NCI-H2196 treated with DMSO at 0.1 percent for 48 hours (cell line): ENCODE measurements around the gene AURKB.
A peak's percentile ranks its signal among the peaks of the same experiment; 100 is the strongest.
"Not testable (repeated sequence)": the region's sequence is repeated elsewhere in the genome, so short reads cannot be mapped to it uniquely, and the experiment has no call there.

ENCODE experiments used
- DNase-seq: peaks from one replicate; lab custom pipeline; 2025; ENCODE audit not compliant: unreplicated experiment; lab: John Stamatoyannopoulos, UW

The AURKB gene

GRCh38 chr17:8209907-8210760, at the start of gene AURKB:
Gene AURKB, minus strand, starts transcription at chr17:8210575. Its CDS starts 351 bp downstream, at chr17:8210224.
- peak; percentile 72 for DNase-seq

DNA sequence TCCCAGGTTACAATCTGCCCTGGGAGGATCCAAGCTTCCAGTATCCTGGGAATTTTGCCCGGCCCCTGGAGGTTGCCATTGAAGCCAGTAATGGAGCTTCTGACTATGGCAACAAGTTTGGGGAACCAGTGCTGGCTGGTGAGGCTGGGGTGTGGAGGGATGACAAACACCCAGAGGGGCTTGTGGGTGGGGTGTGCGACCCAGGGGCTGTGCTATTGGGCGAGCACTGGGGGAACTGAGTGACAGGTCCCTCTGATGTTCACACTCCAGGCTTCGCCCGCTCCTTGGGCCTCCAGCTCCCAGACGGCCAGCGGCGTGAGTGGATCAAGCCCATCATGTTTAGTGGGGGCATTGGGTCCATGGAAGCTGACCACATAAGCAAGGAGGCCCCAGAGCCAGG, 47.4 kb upstream of the AURKB start:
- no peak for DNase-seq

- DNase-seq = no peak
Observed at GRCh38 chr17:8256691-8257090, 46.3 kb upstream of the AURKB start.

DNA sequence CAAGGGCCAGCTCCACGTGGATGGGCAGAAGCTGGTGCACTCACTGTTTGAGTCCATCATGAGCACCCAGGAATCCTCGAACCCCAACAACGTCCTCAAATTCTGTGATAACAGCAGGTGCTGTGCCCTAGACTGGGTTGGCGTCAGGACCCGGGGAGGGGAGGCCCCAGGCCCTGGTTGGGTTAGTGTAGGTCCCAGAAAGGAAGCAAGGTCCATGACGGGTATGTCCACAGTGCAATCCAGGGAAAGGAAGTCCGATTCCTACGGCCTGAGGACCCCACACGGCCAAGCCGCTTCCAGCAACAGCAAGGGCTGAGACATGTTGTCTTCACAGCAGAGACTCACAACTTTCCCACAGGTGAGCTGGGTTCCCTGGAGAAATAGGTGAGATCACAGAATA, 45.9 kb upstream of the AURKB start:
- DNase-seq = no peak

DNA sequence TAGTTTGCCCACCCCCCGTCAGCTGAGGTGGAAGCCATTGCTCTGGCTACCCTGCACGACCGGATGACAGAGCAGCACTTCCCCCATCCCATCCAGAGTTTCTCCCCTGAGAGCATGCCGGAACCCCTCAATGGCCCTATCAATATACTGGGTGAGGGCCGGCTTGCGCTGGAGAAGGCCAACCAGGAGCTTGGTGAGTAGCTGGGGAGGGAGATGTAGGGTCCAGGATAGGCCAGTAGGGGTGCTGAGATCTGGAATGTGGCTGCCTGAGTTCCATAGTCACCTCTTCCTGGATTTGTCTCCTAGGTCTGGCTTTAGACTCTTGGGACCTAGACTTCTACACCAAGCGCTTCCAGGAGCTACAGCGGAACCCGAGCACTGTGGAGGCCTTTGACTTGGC, 45.1 kb upstream of the AURKB start:
- DNase-seq = no peak

GRCh38 chr17:8254881-8255280, 44.5 kb upstream of the AURKB start:
- DNase-seq = no peak

DNA sequence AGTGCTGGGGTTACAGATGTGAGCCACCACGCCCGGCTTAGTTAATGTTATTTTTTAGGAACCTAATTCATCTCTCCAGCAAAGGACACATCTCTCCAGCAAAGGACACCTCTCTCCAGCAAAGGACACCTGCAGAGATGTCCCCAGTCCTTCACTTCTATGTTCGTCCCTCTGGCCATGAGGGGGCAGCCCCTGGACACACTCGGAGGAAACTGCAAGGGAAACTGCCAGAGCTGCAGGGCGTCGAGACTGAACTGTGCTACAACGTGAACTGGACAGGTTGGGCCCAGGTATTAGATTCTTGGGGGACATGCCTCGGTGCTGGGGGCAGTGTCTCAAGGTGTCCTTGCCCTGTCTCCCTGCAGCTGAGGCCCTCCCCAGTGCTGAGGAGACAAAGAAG, 43.4 kb upstream of the AURKB start:
- DNase-seq = no peak

DNA sequence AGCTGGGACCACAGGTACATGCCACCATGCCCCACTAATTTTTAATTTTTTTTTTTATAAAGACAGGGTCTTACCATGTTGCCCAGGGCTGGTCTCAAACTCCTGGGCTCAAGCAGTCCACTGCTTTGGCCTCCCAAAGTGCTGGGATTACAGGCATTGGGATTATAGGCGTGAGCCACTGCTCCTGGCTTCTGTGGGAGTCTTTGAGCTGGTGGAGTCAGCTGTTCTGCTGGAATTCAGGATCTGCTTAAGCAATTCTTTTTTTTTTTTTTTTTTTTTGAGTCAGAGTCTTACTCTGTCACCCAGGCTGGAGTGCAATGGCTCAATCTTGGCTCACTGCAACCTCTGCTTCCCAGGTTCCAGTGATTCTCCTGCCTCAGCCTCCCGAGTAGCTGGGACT, 41.0 kb upstream of the AURKB start:
- DNase-seq = not testable (repeated sequence)

DNA sequence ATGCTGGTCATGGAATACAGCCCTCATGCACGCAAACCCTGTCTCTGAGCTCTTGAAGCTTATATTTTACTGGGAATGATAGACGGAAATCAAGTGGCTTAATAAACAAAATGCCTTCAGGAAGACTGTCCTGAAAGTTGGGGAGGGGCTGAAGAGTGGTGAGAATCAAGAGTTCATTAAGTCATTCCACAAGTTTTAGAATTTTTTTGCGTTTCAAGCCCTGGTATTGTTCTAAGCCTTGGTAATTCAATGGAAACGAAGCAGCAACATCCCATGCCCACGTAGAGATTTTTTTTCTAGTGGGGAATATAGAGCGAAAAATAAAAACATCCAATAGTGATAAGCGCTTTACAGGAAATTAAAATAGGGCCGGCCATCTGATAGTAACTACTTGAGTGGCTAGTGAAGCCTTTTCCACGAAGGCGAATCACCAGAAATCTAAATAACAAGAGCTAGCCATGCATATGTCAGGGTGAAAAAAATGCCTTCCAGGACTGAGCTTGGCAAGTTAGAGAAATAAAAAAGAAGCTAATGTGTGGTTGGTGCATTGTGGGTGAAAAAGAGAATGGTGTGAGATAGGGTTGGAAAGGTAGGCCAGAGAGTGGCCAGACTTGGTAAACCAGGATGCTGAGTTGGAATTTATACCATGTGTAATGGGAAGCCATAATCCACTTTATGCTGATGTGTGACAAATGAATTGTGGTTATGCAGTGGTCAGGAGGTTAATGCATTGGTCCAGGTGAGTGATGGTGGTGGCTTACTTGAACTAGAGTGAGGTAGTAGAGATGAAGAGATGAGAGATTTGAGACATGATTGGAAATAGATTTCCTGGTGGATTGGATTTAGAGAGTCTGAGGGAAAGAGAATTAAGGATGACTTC, 39.5 kb upstream of the AURKB start:
- no peak for DNase-seq

DNA sequence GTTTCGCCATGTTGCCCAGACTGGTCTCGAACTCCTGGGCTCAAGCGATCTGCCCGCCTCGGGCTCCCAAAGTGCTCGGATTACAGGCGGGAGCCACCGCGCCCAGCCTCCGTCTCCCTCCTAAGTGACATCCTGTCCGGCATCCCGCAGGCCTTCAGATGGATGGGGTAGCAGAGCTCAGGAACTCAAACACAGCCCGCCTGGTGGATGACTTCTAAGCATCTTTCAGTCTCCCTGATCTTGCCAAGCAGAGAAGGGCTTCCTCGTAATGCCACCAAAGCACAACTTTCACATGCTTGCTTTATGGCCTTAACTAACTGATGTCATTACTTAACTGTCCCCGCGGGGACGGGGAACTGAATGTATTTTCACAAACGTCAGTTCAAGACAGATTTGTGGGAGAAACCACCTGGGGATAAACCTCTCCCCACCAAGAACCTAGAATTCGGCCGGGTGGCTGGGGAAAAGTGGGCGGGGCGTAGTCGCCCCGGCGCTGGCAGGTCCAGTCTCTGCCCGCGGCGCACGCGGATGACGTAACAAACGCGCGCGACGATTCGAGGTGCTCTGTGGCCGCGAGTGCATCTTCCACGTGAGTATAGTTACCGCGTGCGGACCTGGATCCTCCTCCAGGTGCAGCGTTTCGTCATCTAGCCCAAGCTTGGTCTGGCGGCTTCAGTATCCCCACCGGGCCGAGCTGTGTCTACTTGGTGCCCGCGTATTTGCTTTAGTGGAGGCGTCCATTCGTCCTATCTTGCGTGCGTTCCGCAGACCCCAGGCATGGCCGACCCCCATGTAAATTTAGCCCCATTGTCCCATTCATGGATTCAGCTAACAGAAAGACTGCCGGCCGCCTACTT, 38.6 kb upstream of the AURKB start, which contains the start of gene PFAS:
PFAS (plus strand) TSS at position 539 of the 857 bp plus-strand sequence. CDS start 4,649 bp downstream, outside the sequence.
- DNase-seq = peak; percentile 35

GRCh38 chr17:8244768-8245167, 34.4 kb upstream of the AURKB start:
- DNase-seq = no peak

GRCh38 chr17:8243827-8244226, 33.5 kb upstream of the AURKB start:
- DNase-seq = no peak

- DNase-seq = no peak
Observed at GRCh38 chr17:8237886-8238285, 27.5 kb upstream of the AURKB start.

- peak; percentile 33 for DNase-seq
Observed at GRCh38 chr17:8237175-8237574, 26.8 kb upstream of the AURKB start.

DNA sequence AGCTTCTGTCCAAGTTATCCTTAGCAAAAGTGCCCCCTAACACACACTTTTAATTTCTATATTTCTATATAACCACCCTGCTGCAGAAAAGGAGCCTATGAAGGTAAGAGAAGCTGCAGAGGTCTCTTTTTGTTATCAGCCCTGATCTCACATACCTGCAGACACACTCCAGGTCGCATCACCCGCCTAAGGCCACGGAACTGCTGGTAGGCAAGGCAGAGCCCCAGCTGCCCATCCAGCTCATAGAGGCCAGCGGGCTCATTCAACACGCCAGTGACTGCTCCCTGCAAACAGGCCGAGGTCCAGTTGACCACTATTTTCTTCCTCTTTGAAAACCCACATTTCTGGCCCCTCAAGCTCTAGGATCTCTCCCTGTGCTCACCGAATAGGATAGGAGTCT, 25.3 kb upstream of the AURKB start:
- DNase-seq = no peak

GRCh38 chr17:8234361-8235270, 24.2 kb upstream of the AURKB start:
- no peak for DNase-seq

GRCh38 chr17:8231701-8232100, 21.3 kb upstream of the AURKB start:
- DNase-seq = no peak

DNA sequence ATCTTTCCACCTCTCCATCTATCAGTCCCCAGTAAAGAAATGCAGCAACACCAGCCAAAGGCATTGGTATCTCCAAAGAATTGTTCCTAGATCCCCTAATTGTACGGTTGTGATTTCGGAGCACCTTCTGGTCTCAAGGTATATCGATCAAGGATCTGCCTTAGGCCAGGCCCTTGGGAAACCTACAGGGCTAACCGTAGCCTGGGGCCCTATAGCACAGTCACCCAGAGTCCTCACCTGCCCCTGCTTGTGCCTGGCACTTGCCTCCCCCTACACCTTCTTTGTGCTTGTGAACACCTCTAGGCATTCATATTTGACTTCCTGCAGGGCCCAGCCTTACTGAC, 16.8 kb upstream of the AURKB start:
- no peak for DNase-seq

DNA sequence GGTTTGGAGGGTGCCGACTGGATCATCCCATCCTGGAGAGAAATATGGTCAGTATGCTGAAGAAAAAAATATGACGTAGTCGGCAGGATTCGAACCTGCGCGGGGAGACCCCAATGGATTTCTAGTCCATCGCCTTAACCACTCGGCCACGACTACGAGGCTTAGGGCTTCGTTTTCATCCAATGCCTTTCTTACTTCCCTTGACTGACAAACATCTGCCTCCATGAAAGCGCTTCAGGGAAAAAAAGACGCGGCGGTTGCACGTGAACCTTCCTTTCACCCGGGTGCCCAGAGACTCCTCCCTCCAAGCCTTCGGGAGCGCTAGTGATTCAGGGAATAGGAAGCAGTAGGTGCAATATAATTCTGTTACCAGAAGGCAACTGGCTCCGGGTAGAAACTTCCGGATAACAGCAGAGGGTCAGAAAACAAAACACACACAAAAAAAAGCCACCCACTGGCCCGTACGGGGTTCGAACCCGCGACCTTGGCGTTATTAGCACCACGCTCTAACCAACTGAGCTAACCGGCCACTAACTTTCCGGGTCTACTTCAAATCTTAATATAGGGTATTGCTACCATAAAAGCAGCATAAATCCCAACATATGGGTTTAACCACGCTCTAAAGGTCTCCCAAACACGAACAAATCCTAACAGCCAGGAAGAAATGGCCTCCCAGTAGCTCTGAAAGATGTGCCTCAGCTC, 16.3 kb upstream of the AURKB start:
- no peak for DNase-seq
